Measurements from ENCODE around the gene FAM219B.

GRCh38 chr15:74858369-74858740, 48.3 kb downstream of the FAM219B start:
- TF ChIP-seq POLR2A (IDR thresholded peaks at IDR 0.05; ENCODE audit: low read length): no peak
- TF ChIP-seq GATA1 (IDR thresholded peaks at IDR 0.05; ENCODE audit: low read depth, low read length): no peak

Data from erythroblast (primary cell).